ENCODE results near the gene CHST7.

CHST7 gene

GRCh38 chrX:46567388-46567787 lies 6.2 kb upstream of the CHST7 start:
- TF ChIP-seq, protein P1, sequence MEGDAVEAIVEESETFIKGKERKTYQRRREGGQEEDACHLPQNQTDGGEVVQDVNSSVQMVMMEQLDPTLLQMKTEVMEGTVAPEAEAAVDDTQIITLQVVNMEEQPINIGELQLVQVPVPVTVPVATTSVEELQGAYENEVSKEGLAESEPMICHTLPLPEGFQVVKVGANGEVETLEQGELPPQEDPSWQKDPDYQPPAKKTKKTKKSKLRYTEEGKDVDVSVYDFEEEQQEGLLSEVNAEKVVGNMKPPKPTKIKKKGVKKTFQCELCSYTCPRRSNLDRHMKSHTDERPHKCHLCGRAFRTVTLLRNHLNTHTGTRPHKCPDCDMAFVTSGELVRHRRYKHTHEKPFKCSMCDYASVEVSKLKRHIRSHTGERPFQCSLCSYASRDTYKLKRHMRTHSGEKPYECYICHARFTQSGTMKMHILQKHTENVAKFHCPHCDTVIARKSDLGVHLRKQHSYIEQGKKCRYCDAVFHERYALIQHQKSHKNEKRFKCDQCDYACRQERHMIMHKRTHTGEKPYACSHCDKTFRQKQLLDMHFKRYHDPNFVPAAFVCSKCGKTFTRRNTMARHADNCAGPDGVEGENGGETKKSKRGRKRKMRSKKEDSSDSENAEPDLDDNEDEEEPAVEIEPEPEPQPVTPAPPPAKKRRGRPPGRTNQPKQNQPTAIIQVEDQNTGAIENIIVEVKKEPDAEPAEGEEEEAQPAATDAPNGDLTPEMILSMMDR (conservative IDR thresholded peaks at IDR 0.05; ENCODE audit: low read length) = no peak
- DNase-seq (ENCODE audit: low read depth) = no peak
- no peak overlapping the region for H3K4me3 ChIP-seq (ENCODE audit: low read length)

GRCh38 chrX:46569621-46570020 lies 3.9 kb upstream of the CHST7 start:
- no peak for DNase-seq (ENCODE audit: low read depth)
- H3K4me3 ChIP-seq (ENCODE audit: low read length) = no peak overlapping the region
- TF ChIP-seq, protein P1 (conservative IDR thresholded peaks at IDR 0.05; ENCODE audit: low read length) = no peak

DNA sequence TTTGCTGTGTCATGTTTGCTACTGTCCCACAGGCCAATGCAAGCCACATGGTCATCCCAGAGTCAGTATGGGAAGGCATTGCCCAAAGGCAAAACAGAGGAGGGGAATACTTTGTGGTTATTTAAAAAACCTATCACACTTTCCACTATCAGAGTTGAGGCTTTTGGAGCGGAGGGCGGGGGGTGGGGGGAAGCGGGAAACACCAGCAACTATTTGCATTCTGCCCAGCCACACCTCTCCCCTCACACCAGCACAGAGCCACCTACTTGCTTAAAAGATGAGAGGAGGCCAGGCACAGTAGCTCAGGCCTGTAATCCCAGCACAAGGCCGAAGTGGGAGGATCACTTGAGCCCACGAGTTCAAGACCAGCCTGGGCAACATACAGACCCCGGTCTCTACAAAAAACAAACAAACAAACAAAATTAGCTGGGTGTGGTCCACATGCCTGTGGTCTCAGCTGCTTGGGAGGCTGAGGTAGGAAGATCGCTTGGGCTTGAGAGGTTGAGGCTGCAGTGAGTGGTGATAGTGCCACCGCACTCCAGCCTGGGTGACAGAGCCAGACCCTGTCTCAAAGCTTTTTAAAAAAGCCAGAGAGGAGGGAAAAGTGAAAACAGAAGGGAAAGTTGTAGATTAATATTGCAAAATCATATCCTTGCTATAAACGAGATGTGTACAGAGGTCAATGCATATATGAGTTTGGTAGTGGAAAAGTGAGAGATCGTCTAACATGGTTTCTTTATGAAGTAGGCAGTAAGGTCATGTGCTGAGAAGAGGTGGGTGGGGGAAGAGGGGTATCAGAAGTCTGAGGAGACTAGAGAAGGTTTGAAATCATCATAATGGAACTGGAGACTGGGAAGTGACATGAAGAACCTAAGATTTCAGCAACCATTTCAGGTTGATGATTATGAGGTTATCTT lies 1.9 kb upstream of the CHST7 start:
- no peak overlapping the region for H3K4me3 ChIP-seq (ENCODE audit: low read length)
- TF ChIP-seq, protein P1 (conservative IDR thresholded peaks at IDR 0.05; ENCODE audit: low read length) = no peak
- DNase-seq (ENCODE audit: low read depth) = no peak

DNA sequence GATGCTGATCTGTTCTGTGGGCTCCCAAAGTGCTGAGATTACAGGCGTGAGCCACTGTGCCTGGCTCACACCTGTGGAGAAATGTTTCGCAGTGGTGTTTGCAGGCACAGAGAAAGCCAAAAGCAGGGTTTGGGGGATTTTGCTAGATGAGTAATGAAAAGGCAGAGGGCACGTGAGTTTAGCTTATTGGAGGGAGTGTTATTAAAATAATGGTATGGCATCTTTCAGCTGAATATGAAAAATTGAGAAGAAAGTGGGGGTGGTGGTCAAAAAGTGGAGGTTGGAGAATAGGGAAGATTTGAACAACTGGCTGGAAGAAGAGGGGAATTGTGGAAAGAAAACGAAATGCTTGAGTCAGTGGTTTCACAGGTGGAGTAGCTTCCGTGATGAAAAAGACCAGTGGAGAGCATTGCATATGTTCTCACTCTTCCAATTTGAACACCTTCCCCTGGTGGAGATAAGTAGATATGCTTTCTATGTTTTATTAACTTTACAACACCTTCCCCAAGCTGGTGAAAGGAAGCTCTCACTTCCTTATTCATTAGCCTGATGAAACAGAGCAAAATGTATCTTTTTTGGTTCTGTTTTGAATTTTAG lies 1.1 kb upstream of the CHST7 start:
- H3K4me3 ChIP-seq (ENCODE audit: low read length) = no peak overlapping the region
- DNase-seq (ENCODE audit: low read depth) = no peak
- TF ChIP-seq, protein P1 (conservative IDR thresholded peaks at IDR 0.05; ENCODE audit: low read length) = no peak; the same call in 1 of the 2 replicates

- H3K4me3 ChIP-seq (ENCODE audit: low read length) = peak overlapping the region; percentile 59
- peak; percentile 44 for DNase-seq (ENCODE audit: low read depth)
- TF ChIP-seq, protein P1 (conservative IDR thresholded peaks at IDR 0.05; ENCODE audit: low read length) = no peak
These were observed 568 bp downstream of the CHST7 start for GRCh38 chrX:46573892-46574773.

DNA sequence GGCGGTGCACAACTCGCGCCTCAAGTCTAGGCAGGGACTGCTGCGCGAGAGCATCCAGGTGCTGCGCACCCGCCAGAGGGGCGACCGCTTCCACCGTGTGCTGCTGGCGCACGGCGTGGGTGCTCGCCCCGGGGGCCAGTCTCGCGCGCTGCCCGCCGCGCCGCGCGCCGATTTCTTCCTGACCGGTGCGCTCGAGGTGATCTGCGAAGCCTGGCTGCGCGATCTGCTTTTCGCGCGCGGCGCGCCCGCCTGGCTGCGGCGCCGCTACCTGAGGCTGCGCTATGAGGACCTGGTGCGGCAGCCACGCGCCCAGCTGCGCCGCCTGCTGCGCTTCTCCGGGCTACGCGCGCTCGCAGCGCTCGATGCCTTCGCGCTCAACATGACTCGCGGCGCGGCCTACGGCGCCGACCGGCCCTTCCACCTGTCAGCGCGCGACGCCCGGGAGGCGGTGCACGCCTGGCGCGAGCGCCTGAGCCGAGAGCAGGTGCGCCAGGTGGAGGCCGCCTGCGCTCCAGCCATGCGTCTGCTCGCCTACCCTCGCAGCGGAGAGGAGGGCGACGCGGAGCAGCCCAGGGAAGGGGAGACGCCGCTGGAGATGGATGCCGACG lies 1.3 kb downstream of the CHST7 start:
- TF ChIP-seq, protein P1 (conservative IDR thresholded peaks at IDR 0.05; ENCODE audit: low read length) = no peak
- H3K4me3 ChIP-seq (ENCODE audit: low read length) = peak overlapping the region; percentile 59
- DNase-seq (ENCODE audit: low read depth) = no peak
